T follicular helper cell (primary cell): ENCODE results near the gene FAM217B.

Experiments
- DNase-seq: peaks from one replicate; pipeline ENCODE4 v3.0.0-alpha.2; 2020; ENCODE audit warnings: low read depth
- total RNA-seq, 2 experiments: gene quantifications; one replicate each; lab custom pipeline; 2026; lab: John Stamatoyannopoulos, UW

FAM217B gene
- 33.6 to 47.7 reads per million in 2 experiments for total RNA-seq

DNA sequence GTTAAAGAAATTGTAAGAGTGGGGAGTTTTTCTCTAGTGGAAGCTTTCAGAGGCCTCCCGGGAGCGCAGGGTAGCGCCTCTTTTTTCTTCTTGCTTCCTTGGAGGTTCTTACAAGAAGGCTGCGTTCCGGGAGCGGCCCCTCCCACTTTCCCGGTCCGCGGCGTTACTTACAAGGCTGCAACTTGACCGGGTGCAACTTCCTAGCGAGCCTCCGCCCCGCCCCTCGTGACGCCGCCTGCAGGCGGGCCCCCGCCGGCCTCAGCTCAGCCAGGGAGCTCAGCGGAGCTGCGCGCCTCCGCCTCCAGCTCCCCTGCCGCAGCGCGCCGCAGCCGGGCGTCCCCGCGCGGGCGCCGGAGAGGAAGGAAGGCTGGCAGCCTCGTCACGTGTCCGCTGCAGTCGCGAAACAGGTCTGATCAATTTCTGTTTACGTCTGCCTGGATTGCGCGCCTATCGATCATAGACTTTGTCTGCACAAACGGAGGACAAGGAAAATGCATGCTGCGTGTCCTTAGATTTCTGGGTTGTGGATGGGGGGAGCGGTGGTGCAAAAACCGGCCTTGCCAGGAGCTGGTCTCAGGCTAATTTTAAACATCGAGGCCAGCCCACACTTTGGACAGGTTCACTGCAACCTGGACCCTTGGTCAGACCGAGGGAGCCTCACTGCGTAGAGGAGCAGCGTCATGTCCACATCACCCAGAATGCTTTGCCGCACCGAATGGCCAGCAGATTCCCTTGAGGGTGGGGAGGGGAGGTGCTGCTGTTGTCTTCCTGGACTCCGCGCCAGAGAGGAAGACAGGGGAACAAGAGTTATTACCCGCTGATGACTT lies at the start of gene FAM217B, which contains the start of gene PPP1R3D:
Gene FAM217B (plus strand): TSS at position 261 of the 827 bp plus-strand sequence. CDS start 3,555 bp downstream, outside the sequence.
Gene PPP1R3D (minus strand): TSS at position 177 of the 827 bp plus-strand sequence. CDS start 374 bp downstream, outside the sequence.
- DNase-seq = peak; percentile 80

DNA sequence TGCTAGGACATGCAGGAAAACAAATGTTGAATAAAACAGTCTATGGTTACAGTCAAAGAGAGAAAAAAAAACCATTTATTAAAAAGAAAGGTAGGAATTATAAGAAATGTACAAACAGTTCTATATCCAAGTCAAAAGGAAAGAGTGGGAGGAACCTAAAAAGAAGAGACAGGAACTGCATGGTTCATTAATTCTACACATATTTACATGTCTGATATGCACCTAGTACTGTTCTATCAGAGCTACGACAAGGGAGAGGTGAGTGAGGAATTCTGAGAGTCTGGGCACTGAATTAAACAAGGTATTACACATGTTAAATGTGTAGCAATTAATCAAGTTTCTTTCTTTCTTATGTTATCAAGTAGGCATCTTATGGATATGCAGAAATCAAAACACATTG lies 48.6 kb upstream of the FAM217B start:
- DNase-seq = no peak

DNA sequence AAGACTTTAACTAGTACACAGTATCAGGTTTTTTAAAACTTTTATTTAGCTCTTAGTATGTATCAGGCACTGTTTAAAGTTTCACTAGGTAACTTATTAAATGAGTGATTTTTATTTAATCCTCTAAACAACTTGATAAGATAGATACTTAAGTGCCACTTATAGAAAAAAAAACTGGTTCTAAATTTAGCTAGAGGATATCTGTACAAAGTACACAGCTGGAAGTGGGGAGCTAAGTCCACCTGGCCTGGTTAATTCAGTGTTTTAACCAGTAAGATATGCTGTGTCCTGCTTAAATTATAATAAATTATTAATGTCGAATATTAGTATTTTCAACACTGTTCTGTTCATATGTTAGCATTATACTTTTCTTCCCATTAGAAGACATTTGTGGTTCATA lies 44.3 kb upstream of the FAM217B start:
- DNase-seq = no peak

GRCh38 chr20:59902470-59902869 lies 37.7 kb upstream of the FAM217B start:
- DNase-seq = no peak

GRCh38 chr20:59903621-59904020 lies 36.6 kb upstream of the FAM217B start:
- DNase-seq = no peak

- no peak for DNase-seq
Measured at GRCh38 chr20:59908855-59909254, 31.3 kb upstream of the FAM217B start.

GRCh38 chr20:59911041-59911440 lies 29.1 kb upstream of the FAM217B start:
- DNase-seq = no peak

DNA sequence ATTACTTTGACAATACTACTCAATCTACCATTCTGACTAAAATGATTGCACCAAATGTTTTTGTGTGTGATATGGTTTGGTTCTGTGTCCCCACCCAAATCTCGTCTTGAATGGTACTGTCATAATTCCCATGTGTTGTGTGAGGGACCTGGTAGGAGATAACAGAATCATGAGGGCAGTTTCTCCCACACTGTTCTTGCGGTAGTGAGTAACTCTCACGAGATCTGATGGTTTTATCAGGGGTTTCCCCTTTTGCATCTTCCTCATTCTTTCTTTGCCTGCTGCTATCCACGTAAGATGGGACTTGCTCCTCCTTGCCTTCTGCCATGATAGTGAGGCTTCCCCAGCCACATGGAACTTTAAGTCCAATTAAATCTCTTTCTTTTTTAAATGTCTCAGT lies 27.6 kb upstream of the FAM217B start:
- DNase-seq = no peak

DNA sequence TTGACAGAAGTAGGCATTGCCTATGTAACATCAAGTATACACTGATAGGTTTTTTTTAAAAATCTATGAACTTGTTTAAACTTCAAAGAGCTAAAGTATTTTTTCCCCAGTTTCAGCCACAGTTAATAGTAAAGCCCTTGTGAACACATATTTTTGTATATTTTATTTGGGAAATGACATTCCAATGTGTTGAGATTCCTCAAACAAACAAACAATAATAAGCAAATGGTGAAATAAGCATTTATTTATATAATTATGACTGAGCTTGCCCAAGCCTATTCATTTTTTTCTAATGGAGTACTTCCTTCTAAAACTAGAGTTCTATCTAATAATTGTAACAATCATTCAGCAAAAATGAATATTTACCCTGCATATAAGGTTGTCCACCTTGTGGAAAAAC lies 19.2 kb upstream of the FAM217B start:
- DNase-seq = no peak

DNA sequence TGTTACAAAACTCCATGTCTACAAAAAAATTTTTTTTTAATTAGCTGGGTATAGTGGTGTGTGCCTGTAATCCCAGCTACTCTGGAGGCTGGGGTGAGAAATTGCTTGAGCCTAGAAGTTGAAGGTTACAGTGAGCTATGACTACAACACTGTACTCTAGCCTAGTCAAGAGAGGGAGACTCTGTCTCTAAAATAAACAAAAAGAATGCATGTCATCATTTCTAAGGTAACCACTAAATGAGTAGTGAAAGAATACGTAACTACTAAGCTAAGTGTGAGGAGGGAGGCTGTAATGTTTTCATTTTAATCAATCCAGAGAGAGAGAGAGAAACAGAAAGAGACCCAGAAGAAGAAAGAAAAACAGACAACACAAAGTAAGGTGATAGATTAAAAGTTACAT lies 16.7 kb upstream of the FAM217B start:
- DNase-seq = no peak

DNA sequence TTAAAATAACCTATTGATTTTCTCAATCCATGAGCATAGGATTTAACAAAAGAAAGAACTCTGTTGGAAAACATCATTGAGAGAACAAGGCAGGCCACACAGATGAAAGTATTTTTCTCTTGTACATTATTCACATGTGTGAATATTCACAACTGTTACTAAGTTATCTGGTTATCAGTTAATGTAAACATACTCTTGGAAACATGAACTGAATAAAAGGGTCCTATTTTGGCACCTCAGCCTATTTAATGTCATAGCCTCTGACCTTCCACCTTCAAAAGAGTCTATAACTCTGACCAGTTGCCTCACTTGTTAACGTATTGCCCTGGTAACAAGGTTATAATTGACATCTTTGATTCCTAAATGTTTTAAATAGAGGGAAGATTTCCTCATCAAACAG lies 14.8 kb upstream of the FAM217B start:
- no peak for DNase-seq

DNA sequence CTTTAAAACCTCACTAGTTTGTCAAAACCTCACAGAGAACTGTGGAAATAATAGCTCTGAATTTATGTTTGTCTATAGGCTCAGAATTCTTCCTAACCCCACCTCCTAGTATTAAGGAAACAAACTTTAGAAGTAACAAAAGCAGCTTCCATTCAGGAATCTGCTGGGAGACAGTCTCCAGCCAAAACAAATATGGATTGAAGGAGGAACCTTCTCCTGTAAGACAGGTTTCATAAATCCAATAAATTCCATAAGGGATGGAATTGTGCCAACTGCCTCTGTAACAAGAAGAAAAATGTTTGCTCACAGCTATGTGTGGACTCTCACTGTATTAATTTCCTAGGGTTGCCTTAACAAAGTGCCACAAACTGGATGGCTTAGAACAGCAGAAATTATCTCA lies 14.3 kb upstream of the FAM217B start:
- DNase-seq = no peak

GRCh38 chr20:59931511-59932312 lies 8.5 kb upstream of the FAM217B start:
- DNase-seq = no peak

DNA sequence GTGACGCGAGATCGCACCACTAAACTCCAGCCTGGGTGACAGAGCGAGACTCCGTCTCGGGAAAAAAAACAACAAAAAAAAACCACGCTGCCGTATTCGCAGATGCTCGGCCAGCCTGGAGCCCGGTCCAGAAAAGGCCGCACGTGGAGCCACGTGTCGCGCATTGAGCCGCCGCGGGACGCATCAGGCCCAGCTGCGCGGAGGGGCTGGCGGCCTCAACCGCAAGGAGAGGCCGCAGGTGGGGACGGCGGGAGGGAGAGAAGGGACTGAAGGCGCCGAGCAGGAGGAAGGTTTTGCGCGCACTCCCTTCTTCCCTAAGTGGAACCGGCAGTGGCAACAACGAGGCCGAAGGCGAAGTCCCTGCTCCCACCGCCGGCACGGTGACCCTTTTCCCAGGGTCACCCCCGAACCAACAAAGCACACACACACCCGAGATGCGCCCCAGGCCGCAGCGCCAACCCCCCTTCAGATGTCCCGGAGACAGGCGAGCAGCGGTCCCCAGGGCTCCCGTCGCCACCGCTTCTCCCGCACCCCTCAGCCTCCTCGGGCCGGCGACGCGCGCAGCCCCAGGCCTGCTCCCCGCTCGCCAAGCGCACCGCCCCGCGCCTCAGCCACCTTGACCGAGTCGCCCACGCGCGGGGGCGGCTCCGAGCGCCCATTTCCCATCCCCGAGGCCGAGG lies 7.4 kb upstream of the FAM217B start:
- no peak for DNase-seq

GRCh38 chr20:59933296-59933848 lies 6.8 kb upstream of the FAM217B start, which contains the start of gene SYCP2:
Gene SYCP2, minus strand, starts transcription at chr20:59933637. Its CDS starts 11,224 bp downstream, at chr20:59922413.
- DNase-seq = peak; percentile 41

GRCh38 chr20:59933849-59934585 lies 6.2 kb upstream of the FAM217B start:
- peak; percentile 58 for DNase-seq

DNA sequence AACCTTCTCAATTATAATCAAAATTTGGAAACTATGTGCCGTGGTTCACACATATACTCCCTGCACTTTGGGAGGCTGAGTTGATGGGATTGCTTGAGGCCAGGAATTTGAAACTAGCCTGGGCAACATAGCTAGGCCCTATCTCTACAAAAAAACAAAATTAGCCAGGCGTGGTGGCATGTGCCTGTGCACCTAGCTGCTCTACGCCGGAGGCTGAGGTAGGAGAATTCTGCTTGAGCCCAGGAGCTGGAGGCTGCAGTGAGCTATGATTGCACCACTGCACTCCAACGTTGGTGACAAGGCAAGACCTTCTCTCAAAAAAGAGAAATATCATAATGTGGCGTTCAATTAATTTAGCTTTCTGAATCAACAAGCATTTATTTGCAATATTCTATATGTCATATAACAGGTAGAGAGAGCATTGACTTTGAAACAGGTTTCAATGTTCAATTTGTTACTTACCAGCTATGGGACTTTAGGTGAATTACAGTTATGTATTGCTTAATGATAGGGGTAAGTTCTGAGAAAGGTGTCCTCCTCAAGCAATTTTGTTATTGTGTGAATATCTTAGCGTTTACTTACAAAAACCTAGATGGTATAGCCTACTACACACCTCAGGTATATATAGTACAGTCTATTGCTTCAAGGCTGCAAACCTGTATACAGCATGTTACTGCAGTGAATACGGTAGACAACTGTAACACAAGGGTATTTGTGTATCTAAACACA lies 4.6 kb upstream of the FAM217B start:
- no peak for DNase-seq

- DNase-seq = no peak
Measured at GRCh38 chr20:59936409-59936808, 3.8 kb upstream of the FAM217B start.

DNA sequence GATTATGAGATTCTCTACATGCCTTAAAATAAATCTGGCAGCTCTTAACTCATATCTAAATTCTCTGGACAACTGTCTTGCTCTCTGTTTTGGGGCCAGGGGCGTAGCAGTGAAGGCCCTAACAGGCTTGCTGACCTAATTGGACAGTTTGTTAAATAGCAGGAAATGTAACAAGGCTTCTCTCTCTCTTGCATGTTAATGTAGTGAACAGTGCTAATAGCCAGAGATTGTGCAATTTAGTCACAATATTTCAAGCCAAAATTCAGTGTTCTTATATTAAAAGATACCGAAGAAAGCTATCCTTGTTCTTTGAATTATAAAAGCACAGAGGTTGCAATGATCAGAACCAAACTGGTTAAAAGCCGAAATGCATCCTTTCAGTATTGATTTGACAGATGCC lies 3.0 kb upstream of the FAM217B start:
- no peak for DNase-seq

DNA sequence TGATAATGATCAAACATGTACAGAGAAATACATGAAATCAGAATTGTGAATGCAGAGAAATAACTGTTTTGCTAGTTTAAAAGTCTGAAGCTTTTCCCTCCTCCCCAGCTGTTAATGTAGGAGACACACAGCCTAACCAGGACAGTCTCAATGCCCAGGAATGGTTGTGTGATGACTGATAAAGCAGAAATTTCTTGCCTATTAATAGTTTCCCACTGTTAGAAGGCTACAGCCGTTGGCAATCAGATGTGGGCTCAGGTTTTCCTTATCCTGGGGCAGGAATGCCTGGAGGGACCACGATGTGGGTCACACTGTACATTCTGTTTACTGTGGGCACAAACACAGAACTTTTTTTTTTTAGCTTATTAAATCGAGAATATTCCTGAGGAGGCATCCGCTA lies 2.0 kb upstream of the FAM217B start:
- DNase-seq = no peak

GRCh38 chr20:59938696-59939051 lies 1.5 kb upstream of the FAM217B start:
- DNase-seq = no peak
